ENCODE measurements around the gene PIK3R3.

The PIK3R3 gene

GRCh38 chr1:46020010-46020409 is 112.4 kb downstream of the PIK3R3 start:
- no peak for DNase-seq

GRCh38 chr1:46019348-46019747 is 113.1 kb downstream of the PIK3R3 start:
- no peak for DNase-seq

GRCh38 chr1:46017876-46018503 is 114.4 kb downstream of the PIK3R3 start:
- no peak for DNase-seq

- no peak for DNase-seq
These were observed 118.8 kb downstream of the PIK3R3 start for GRCh38 chr1:46013581-46013980.

GRCh38 chr1:46012236-46012635 is 120.2 kb downstream of the PIK3R3 start:
- no peak for DNase-seq

GRCh38 chr1:46011121-46011695 is 121.2 kb downstream of the PIK3R3 start:
- DNase-seq: no peak

GRCh38 chr1:46010611-46011010 is 121.8 kb downstream of the PIK3R3 start:
- no peak for DNase-seq

- no peak for DNase-seq
These were observed 123.8 kb downstream of the PIK3R3 start for GRCh38 chr1:46008585-46008984.

- DNase-seq: no peak
These were observed 126.8 kb downstream of the PIK3R3 start for GRCh38 chr1:46005594-46005993.

- DNase-seq: no peak
These were observed 127.9 kb downstream of the PIK3R3 start for GRCh38 chr1:46004492-46004891.

GRCh38 chr1:46003315-46003714 is 129.1 kb downstream of the PIK3R3 start:
- no peak for DNase-seq

GRCh38 chr1:46002551-46003150 is 129.8 kb downstream of the PIK3R3 start:
- DNase-seq: no peak

GRCh38 chr1:46001081-46001785 is 131.2 kb downstream of the PIK3R3 start:
- no peak for DNase-seq

- no peak for DNase-seq
These were observed 132.9 kb downstream of the PIK3R3 start for GRCh38 chr1:45999507-45999906.

GRCh38 chr1:45998020-45998617 is 134.3 kb downstream of the PIK3R3 start:
- no peak for DNase-seq

GRCh38 chr1:45995298-45995697 is 137.1 kb downstream of the PIK3R3 start:
- no peak for DNase-seq

- no peak for DNase-seq
These were observed 138.0 kb downstream of the PIK3R3 start for GRCh38 chr1:45994423-45994822.

All from NCI-H1930 (cell line).